IPS-20b (cell line): ENCODE data around the gene ANO6.
"Not testable (repeated sequence)": the region's sequence is repeated elsewhere in the genome, so short reads cannot be mapped to it uniquely, and the experiment has no call there.

Experiments used
- H3K27ac ChIP-seq: one replicate; pipeline ENCODE4 v1.5.1; 2013; ENCODE audit warnings: low read length
- H3K27me3 ChIP-seq: 2 replicates; pipeline ENCODE4 v1.6.1; 2013; ENCODE audit warnings: mild to moderate bottlenecking, low read length, inconsistent platforms; ENCODE audit not compliant: insufficient read depth
- H3K36me3 ChIP-seq: 2 replicates; pipeline ENCODE4 v1.6.1; 2013; ENCODE audit warnings: low read depth, mild to moderate bottlenecking, inconsistent platforms, low read length, moderate library complexity; ENCODE audit not compliant: insufficient read depth
- H3K4me1 ChIP-seq: 2 replicates; pipeline ENCODE4 v1.6.1; 2013; ENCODE audit warnings: mild to moderate bottlenecking, control low read depth, inconsistent platforms, low read length, moderate library complexity; ENCODE audit not compliant: insufficient read depth
- H3K4me3 ChIP-seq: 2 replicates; pipeline ENCODE4 v1.5.1; 2013; ENCODE audit warnings: mild to moderate bottlenecking, low read length, inconsistent platforms
- H3K9ac ChIP-seq: 2 replicates; pipeline ENCODE4 v1.6.1; 2013; ENCODE audit warnings: low read depth, mild to moderate bottlenecking, inconsistent platforms, low read length, moderate library complexity
- H3K9me3 ChIP-seq: 2 replicates; pipeline ENCODE4 v1.6.1; 2013; ENCODE audit warnings: mild to moderate bottlenecking, low read depth, low read length, inconsistent platforms; ENCODE audit not compliant: insufficient read depth

Gene ANO6

GRCh38 chr12:45357539-45358417, 141.9 kb downstream of the ANO6 start:
- peaks cover 5% of the 10 kb centered on the region; the same call in 1 of the 2 replicates for H3K4me1 ChIP-seq
- H3K27me3 ChIP-seq = no peaks in the 10 kb centered on the region
- H3K27ac ChIP-seq = no peak overlapping the region
- peaks cover 32% of the 10 kb centered on the region for H3K36me3 ChIP-seq
- no peak overlapping the region for H3K9ac ChIP-seq
- H3K9me3 ChIP-seq = peaks cover 15% of the 10 kb centered on the region
- H3K4me3 ChIP-seq = no peak overlapping the region

GRCh38 chr12:45362291-45362690, 146.4 kb downstream of the ANO6 start:
- peaks cover 20% of the 10 kb centered on the region for H3K36me3 ChIP-seq

GRCh38 chr12:45363903-45364302, 148.0 kb downstream of the ANO6 start:
- H3K27ac ChIP-seq = no peak overlapping the region
- peaks cover 18% of the 10 kb centered on the region for H3K36me3 ChIP-seq
- H3K4me3 ChIP-seq = no peak overlapping the region
- H3K9me3 ChIP-seq = peaks cover 28% of the 10 kb centered on the region
- H3K4me1 ChIP-seq = no peaks in the 10 kb centered on the region
- no peaks in the 10 kb centered on the region for H3K27me3 ChIP-seq
- H3K9ac ChIP-seq = no peak overlapping the region

More at GRCh38 chr12:45362291-45362690, 146.4 kb downstream of the ANO6 start:
- no peaks in the 10 kb centered on the region for H3K4me1 ChIP-seq
- no peaks in the 10 kb centered on the region for H3K27me3 ChIP-seq
- H3K9ac ChIP-seq = no peak overlapping the region
- peaks cover 28% of the 10 kb centered on the region for H3K9me3 ChIP-seq
- no peak overlapping the region for H3K27ac ChIP-seq
- H3K4me3 ChIP-seq = no peak overlapping the region

GRCh38 chr12:45368841-45369489, 153.1 kb downstream of the ANO6 start:
- Histone ChIP-seq H3K36me3 (peaks cover 21% of the 10 kb centered on the region), H3K4me3 (no peak overlapping the region), H3K4me1 (no peaks in the 10 kb centered on the region), H3K9ac (no peak overlapping the region), H3K9me3 (peaks cover 6% of the 10 kb centered on the region; the same call in 1 of the 2 replicates), H3K27ac (no peak overlapping the region), H3K27me3 (no peaks in the 10 kb centered on the region)

GRCh38 chr12:45377815-45378214, 161.9 kb downstream of the ANO6 start:
- H3K27me3 ChIP-seq = no peaks in the 10 kb centered on the region
- H3K4me3 ChIP-seq = no peak overlapping the region
- H3K27ac ChIP-seq = no peak overlapping the region
- H3K9me3 ChIP-seq = no peaks in the 10 kb centered on the region
- peaks cover 28% of the 10 kb centered on the region for H3K36me3 ChIP-seq
- H3K9ac ChIP-seq = no peak overlapping the region
- H3K4me1 ChIP-seq = no peaks in the 10 kb centered on the region

- H3K9ac ChIP-seq = no peak overlapping the region
Observed at GRCh38 chr12:45379261-45379660, 163.4 kb downstream of the ANO6 start.

GRCh38 chr12:45381351-45381750, 165.5 kb downstream of the ANO6 start:
- H3K4me1 ChIP-seq = no peaks in the 10 kb centered on the region
- H3K36me3 ChIP-seq = peaks cover 52% of the 10 kb centered on the region
- no peaks in the 10 kb centered on the region for H3K9me3 ChIP-seq
- no peak overlapping the region for H3K27ac ChIP-seq
- H3K4me3 ChIP-seq = no peak overlapping the region
- no peak overlapping the region for H3K9ac ChIP-seq
- no peaks in the 10 kb centered on the region for H3K27me3 ChIP-seq

More at GRCh38 chr12:45379261-45379660, 163.4 kb downstream of the ANO6 start:
- H3K27me3 ChIP-seq = no peaks in the 10 kb centered on the region
- H3K27ac ChIP-seq = no peak overlapping the region
- H3K4me1 ChIP-seq = no peaks in the 10 kb centered on the region
- H3K4me3 ChIP-seq = no peak overlapping the region
- H3K9me3 ChIP-seq = no peaks in the 10 kb centered on the region
- peaks cover 43% of the 10 kb centered on the region for H3K36me3 ChIP-seq

- H3K9me3 ChIP-seq = 0 out of 2 replicates have a peak, but pooled peaks cover 3% of the 10 kb centered on the region
- peaks cover 51% of the 10 kb centered on the region for H3K36me3 ChIP-seq
Observed at GRCh38 chr12:45388545-45388944, 172.7 kb downstream of the ANO6 start.

GRCh38 chr12:45389426-45389825, 173.5 kb downstream of the ANO6 start:
- H3K4me3 ChIP-seq = no peak overlapping the region
- H3K9ac ChIP-seq = no peak overlapping the region
- H3K27ac ChIP-seq = no peak overlapping the region
- H3K27me3 ChIP-seq = no peaks in the 10 kb centered on the region
- H3K36me3 ChIP-seq = peaks cover 42% of the 10 kb centered on the region
- H3K4me1 ChIP-seq = peaks cover 5% of the 10 kb centered on the region; the same call in 1 of the 2 replicates
- H3K9me3 ChIP-seq = 0 out of 2 replicates have a peak, but pooled peaks cover 3% of the 10 kb centered on the region

More at GRCh38 chr12:45388545-45388944, 172.7 kb downstream of the ANO6 start:
- no peak overlapping the region for H3K4me3 ChIP-seq
- H3K9ac ChIP-seq = no peak overlapping the region
- peak overlapping the region; percentile 36 for H3K27ac ChIP-seq
- H3K27me3 ChIP-seq = no peaks in the 10 kb centered on the region
- H3K4me1 ChIP-seq = peaks cover 5% of the 10 kb centered on the region; the same call in 1 of the 2 replicates

- peaks cover 17% of the 10 kb centered on the region for H3K36me3 ChIP-seq
- H3K4me1 ChIP-seq, H3K9me3 ChIP-seq, H3K27me3 ChIP-seq, H3K9ac ChIP-seq, H3K27ac ChIP-seq, H3K4me3 ChIP-seq: not testable (repeated sequence)
Observed at GRCh38 chr12:45397499-45397898, 181.6 kb downstream of the ANO6 start.

GRCh38 chr12:45398552-45398951, 182.7 kb downstream of the ANO6 start:
- no peaks in the 10 kb centered on the region for H3K4me1 ChIP-seq
- H3K9ac ChIP-seq = no peak overlapping the region
- H3K27me3 ChIP-seq = no peaks in the 10 kb centered on the region
- no peaks in the 10 kb centered on the region for H3K9me3 ChIP-seq
- H3K36me3 ChIP-seq = peaks cover 20% of the 10 kb centered on the region
- no peak overlapping the region for H3K4me3 ChIP-seq
- H3K27ac ChIP-seq = no peak overlapping the region
